Hepatocyte (in vitro differentiated cells): Measurements from ENCODE around the gene RASD2. TPM values are rescaled to one million over a fixed set of nuclear protein-coding genes. Genes with fewer than 3 reads are reported as not detected.

Experiments used
- DNase-seq: peaks from one replicate; pipeline ENCODE4 v3.0.0-alpha.2; 2016; ENCODE audit warnings: low spot score
- H2AFZ ChIP-seq: fragments of 200-600 bp; sonication (generic); 2 replicates; pipeline ENCODE4 v1.6.0; 2016; ENCODE audit warnings: antibody characterized with exemption, mild to moderate bottlenecking
- H3K27ac ChIP-seq: fragments of 200-600 bp; sonication (generic); 2 replicates; pipeline ENCODE4 v1.5.1; 2016; ENCODE audit warnings: mild to moderate bottlenecking
- H3K27me3 ChIP-seq: fragments of 200-600 bp; sonication (generic); 2 replicates; pipeline ENCODE4 v1.6.1; 2016
- H3K36me3 ChIP-seq: fragments of 200-600 bp; sonication (generic); replicated peaks from 2 replicates; pipeline ENCODE4 v1.5.1; 2016; ENCODE audit warnings: low read depth; ENCODE audit not compliant: insufficient read depth
- H3K4me1 ChIP-seq: fragments of 200-600 bp; sonication (generic); 2 replicates; pipeline ENCODE4 v1.5.1; 2016; ENCODE audit warnings: mild to moderate bottlenecking, moderate library complexity; ENCODE audit not compliant: insufficient read depth
- H3K4me2 ChIP-seq: fragments of 200-600 bp; sonication (generic); 2 replicates; pipeline ENCODE4 v1.6.0; 2016
- H3K4me3 ChIP-seq: fragments of 200-600 bp; sonication (generic); 2 replicates; pipeline ENCODE4 v1.5.1; 2016; ENCODE audit warnings: mild to moderate bottlenecking
- H3K79me2 ChIP-seq: fragments of 200-600 bp; sonication (generic); 2 replicates; pipeline ENCODE4 v1.6.0; 2017; ENCODE audit warnings: mild to moderate bottlenecking
- H3K9me2 ChIP-seq: fragments of 200-600 bp; sonication (generic); replicated peaks from 2 replicates; pipeline ENCODE4 v1.6.0; 2017; ENCODE audit warnings: mild to moderate bottlenecking; ENCODE audit not compliant: insufficient read depth
- H3K9me3 ChIP-seq: fragments of 200-600 bp; sonication (generic); 2 replicates; pipeline ENCODE4 v1.5.1; 2016; ENCODE audit warnings: low read depth, mild to moderate bottlenecking
- H4K20me1 ChIP-seq: fragments of 200-600 bp; sonication (generic); 2 replicates; pipeline ENCODE4 v1.6.0; 2016; ENCODE audit warnings: mild to moderate bottlenecking; ENCODE audit not compliant: insufficient read depth, poor library complexity, severe bottlenecking
- CTCF ChIP-seq: fragments of 200-600 bp; sonication (generic); IDR thresholded peaks from 2 replicates; pipeline ENCODE4 v1.5.1; 2016; ENCODE audit warnings: antibody characterized with exemption, mild to moderate bottlenecking; ENCODE audit not compliant: poor library complexity
- EZH2 ChIP-seq: fragments of 200-600 bp; sonication (generic); IDR thresholded peaks from 2 replicates; pipeline ENCODE4 v1.6.1; 2016; ENCODE audit warnings: antibody characterized with exemption, mild to moderate bottlenecking, borderline replicate concordance
- EZH2phosphoT487 ChIP-seq: fragments of 200-600 bp; sonication (generic); IDR thresholded peaks from one replicate; pipeline ENCODE4 v1.6.1; 2018; ENCODE audit warnings: antibody characterized with exemption, mild to moderate bottlenecking, low read depth, moderate library complexity; ENCODE audit not compliant: unreplicated experiment, severe bottlenecking
- WGBS: methylation state at CpG from one replicate; pipeline ENCODE4 v1.1.6; 2016; ENCODE audit warnings: low lambda C conversion rate; ENCODE audit errors: missing lambda C conversion rate; 5-methylcytosine and 5-hydroxymethylcytosine counted together
- polyA plus RNA-seq: library from polyadenylated mRNA; unstranded; fragments of >200 nt; fragmentation: Nextera tagmentation; extraction: Ambion mirVana; gene quantifications from 2 replicates; pipeline ENCODE4 v1.2.1, GENCODE V29; 2016
- total RNA-seq: library from RNA; depleted of rRNA; stranded (reverse); fragments of >200 nt; gene quantifications from 2 replicates; pipeline ENCODE4 v1.2.3, GENCODE V29; 2014

RASD2 gene
- total and polyA plus RNA-seq, 2 experiments from 2014 or later, result 1.3 to 12.7 TPM

DNA sequence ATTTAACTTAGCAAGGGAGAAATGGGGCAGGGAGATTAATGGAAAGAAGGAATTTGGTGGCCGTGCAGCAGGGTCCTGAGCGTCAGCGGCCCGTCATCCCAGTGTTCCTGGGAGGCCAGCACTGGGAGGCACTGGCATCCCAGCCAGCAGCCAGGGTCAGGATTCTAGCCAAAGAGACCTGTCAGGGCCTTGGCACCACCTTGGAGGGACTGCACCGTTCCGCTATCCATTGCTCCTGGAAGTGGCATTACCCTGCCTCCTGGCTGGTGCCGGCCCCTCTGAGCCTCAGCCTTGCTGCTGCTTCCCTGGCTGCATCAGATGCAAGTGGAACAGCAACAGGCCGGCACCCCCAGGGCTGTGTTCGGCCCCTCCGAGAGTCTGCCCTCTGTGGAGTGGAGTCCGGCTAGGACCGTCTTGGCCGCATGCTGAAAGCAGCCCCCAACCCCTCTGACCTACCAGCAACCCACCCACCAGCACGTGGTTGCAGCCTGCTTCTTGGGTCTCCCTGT is 30.1 kb downstream of the RASD2 start:
- H3K79me2 ChIP-seq, result no peaks in the 10 kb centered on the region
- no peaks in the 10 kb centered on the region for H3K9me2 ChIP-seq
- no peak overlapping the region for H3K4me3 ChIP-seq
- no peak for DNase-seq
- H3K27ac ChIP-seq, result no peak overlapping the region
- H3K36me3 ChIP-seq, result no peaks in the 10 kb centered on the region
- no peak overlapping the region for H2AFZ ChIP-seq
- H3K4me2 ChIP-seq, result no peak overlapping the region
- no peaks in the 10 kb centered on the region for H4K20me1 ChIP-seq
- no peaks in the 10 kb centered on the region for H3K9me3 ChIP-seq
- TF ChIP-seq CTCF (no peak), EZH2 (no peak), EZH2phosphoT487 (no peak)
- WGBS, result 88% methylated on average over 14 of the region's 14 CpGs
- H3K27me3 ChIP-seq, result no peaks in the 10 kb centered on the region
- H3K4me1 ChIP-seq, result peaks cover 10% of the 10 kb centered on the region

DNA sequence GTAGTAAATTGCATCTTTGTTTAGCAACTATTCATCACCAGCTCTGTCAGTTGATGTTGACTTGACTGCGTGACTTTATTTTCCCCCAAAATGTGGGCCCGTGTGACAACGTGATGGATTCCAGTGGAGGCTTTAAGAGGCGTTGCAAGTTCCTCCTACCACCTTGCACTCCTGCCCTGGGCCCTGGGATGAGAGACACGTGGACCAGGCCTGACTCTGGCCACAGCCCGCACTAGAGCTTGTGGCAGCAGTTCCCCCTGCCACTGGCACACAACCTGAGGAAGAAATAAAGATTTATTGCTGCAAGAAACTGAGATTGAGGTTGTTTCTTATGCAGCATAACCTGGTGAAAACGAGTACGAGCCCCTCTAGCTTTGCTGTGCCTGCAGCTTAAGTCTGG is 31.9 kb downstream of the RASD2 start:
- TF ChIP-seq EZH2 (no peak), CTCF (no peak), EZH2phosphoT487 (no peak)
- H3K4me3 ChIP-seq, result no peak overlapping the region
- no peak overlapping the region for H2AFZ ChIP-seq
- H3K4me2 ChIP-seq, result no peak overlapping the region
- no peaks in the 10 kb centered on the region for H3K9me3 ChIP-seq
- H3K27ac ChIP-seq, result no peak overlapping the region
- peaks cover 10% of the 10 kb centered on the region for H3K4me1 ChIP-seq
- WGBS, result 77% methylated on average over 8 of the region's 8 CpGs
- H3K27me3 ChIP-seq, result no peaks in the 10 kb centered on the region
- H3K9me2 ChIP-seq, result no peaks in the 10 kb centered on the region
- H4K20me1 ChIP-seq, result no peaks in the 10 kb centered on the region
- H3K79me2 ChIP-seq, result no peaks in the 10 kb centered on the region
- no peak for DNase-seq
- H3K36me3 ChIP-seq, result no peaks in the 10 kb centered on the region

DNA sequence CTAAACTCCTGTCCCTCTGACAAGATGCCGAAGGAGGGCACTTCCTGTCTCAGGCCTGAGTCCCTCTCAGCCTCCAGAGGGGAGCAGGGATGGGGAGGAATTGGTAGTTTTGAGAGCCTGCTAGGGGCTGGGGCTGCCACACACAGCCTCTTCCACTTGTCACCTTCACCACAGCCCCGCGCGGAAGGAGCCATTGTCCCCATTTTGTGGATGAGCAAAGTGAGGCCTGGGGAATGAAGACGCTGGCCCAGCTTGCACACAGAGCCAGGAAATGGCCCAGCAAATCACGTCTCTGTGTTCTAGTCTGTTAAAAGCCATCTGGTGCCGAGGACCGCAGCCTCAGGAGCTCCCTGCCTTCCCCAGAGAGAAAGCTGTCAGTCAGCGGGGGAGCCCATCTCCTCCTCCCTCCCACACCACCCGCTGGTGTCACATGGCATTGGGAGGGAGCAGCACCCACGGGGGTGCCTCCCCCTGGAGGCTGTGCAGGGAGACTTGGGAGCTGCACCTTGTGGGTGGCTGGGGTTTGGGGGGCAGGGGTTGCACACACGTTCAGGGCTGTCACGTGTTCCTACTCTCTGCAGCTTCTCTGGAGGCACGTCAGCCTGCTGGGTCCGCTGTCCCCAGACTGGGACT is 34.6 kb downstream of the RASD2 start:
- Histone ChIP-seq H2AFZ (no peak overlapping the region), H3K4me1 (no peaks in the 10 kb centered on the region), H4K20me1 (no peaks in the 10 kb centered on the region), H3K36me3 (no peaks in the 10 kb centered on the region), H3K27ac (no peak overlapping the region), H3K9me3 (no peaks in the 10 kb centered on the region), H3K79me2 (no peaks in the 10 kb centered on the region), H3K9me2 (no peaks in the 10 kb centered on the region), H3K27me3 (no peaks in the 10 kb centered on the region), H3K4me2 (no peak overlapping the region), H3K4me3 (no peak overlapping the region)
- TF ChIP-seq EZH2phosphoT487 (no peak), EZH2 (no peak), CTCF (no peak)
- DNase-seq, result no peak
- WGBS, result 69% methylated on average over 15 of the region's 15 CpGs
